HG03460 (cell line): ENCODE data around the gene TGFB3.

ENCODE experiments used
- ATAC-seq: cut with Tn5 transposase; IDR thresholded peaks from one replicate; pipeline ENCODE4 v1.9.1; 2021; ENCODE audit not compliant: unreplicated experiment

TGFB3 gene

GRCh38 chr14:75987201-75987970, 5.6 kb upstream of the TGFB3 start:
- ATAC-seq = no peak

GRCh38 chr14:75986439-75986765, 4.6 kb upstream of the TGFB3 start:
- ATAC-seq = no peak

- peak; percentile 56 for ATAC-seq
These were observed 4.0 kb upstream of the TGFB3 start, which contains the start of gene IFT43 for GRCh38 chr14:75985618-75986438. IFT43 (plus strand) TSS chr14:75985763; CDS start chr14:75985787, 24 bp downstream.

DNA sequence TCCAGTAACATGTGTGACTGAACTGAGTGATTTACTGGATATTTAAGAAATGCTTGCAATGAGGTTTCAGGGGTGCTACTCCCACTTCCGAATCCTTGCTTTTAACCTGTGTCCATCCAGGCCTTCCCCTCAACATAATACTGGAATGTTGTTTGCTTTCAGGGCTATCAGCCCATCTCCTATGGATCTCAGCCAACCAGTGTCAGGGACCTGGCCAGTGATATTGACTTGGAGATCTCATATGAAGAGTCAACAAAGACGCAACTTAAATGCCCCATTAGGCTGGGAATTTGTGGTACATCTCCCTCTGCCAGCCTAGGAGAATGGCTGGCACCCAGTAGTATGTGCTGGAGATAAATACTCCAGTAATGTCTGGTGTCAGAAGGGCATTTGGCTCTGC, 2.9 kb upstream of the TGFB3 start:
- no peak for ATAC-seq

- ATAC-seq = no peak
These were observed 1.2 kb upstream of the TGFB3 start for GRCh38 chr14:75983019-75983358.

DNA sequence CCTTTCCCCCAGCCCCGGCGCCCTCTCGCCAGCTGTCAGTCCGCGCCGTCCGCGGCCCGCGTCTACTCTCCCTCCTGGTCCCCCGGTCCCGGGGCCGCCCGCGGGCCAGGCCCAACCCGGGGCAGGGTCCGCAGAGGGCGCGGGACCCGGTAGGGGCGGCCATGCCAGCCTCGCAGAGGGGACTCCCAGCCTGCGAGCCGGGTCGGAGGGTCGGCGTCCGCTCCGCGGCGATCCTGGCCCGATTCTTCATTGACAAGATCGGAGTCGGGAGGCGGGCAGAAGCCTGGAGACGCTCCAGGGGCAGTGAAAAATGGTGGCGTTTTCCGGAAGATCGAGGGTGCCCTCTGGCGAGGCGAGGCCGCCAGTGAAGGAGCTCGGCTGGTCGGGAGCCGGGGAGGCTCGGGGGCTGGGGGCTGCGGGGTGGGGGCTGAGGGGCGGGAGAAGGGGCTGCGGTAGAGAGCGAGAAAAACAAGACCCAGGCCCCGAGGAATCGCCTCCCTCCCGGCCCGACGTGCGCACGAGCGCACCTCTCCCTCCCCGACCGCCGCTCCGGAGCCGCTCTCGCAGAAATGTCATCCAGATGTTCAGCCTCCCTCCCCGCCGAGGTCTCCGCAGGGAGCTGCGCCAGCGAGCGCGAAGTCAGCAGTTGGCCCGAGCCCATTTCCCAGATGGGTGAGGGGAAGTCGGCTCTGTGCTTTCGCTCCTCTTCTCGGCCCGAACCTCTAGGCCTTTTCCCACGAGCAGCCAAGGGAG, 647 bp upstream of the TGFB3 start:
- ATAC-seq = peak; percentile 47

DNA sequence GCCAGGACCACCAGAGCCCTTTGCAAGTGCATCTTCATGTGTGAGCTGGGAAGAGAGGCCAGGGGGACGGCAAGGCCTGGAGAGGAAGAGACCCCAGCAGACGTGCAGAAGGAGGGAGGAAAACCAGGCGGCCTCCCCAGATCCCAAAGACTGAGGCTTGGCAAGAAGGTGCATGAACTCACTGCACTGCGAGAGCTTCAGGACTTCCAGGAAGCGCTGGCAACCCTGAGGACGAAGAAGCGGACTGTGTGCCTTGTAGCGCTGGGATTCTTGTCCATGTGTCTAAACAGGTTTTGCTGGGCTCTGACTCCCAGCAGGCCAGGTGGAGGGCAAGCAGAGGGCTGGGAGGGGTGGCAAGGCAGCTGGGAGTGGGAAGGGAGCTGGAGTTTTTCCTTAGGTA, 939 bp downstream of the TGFB3 start:
- ATAC-seq = no peak

DNA sequence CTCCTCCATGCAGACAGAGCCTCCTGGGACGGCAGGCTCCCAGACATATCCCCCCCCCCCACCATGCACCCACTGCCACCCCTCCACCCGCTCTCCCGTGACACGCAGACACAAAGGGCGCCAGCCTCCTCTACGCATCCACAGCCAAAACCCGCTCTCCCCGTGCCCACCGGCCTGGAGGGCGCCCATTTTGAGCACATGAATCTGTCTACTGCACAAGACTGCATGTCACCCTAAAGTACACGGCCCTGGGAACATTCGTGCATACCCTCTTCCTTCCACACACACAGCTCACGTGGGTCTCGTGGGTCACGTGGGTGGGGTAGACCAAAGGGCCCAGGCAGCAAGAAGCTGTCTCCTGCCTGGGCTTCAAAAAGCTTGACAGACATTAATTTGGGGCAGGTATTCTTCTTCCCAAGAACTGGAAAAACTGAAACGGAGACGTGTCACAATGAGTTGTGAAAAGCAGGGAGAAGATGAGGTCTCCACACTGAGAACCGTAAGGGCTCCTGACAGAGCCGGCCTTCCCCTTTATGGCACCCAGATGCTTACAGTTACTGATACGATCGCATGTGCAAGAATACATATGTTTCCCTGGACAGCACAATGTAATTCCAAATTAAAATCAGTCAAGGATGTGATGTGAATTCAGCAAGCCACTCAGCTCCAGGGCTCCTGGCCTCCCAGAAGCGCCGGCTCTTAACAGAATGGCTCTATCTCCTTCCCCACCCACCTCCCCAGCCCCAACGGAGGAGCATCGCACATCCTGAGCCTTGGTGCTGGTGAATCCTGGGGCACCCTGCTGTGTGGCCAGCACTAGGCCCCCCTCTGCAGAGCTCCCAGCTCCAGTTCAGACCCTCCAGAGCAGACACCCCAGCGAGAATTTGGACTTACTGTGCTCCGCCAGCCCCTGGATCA, 1.9 kb downstream of the TGFB3 start:
- no peak for ATAC-seq

DNA sequence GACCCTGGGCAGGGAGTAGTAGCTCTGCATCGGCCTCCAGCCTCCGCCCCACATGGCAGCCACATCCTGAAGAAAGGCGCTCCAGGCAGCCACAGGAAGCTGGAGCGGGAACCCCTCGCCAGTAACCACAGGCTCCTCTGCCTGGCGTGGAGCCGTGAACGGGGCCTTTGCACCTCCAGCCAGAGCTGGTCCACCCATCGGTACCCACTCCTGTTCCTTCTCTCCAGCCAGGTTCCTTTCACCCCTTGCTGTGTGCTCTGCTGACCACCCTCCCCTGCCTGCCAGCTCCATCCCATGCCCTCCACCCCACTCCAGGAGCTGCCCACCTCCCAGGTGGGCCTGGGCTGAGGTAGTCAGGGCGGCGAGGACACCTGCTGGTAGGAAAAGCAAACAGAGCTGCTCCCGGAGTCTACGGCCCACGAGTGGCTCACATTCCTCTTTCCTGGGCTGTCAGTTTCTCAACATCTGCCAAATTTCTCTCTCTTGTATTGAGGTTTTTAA, 2.7 kb downstream of the TGFB3 start:
- no peak for ATAC-seq

- no peak for ATAC-seq
These were observed 3.5 kb downstream of the TGFB3 start for GRCh38 chr14:75978249-75978731.

GRCh38 chr14:75977582-75977943, 4.2 kb downstream of the TGFB3 start:
- ATAC-seq = no peak

- ATAC-seq = no peak
These were observed 4.8 kb downstream of the TGFB3 start for GRCh38 chr14:75976826-75977581.

GRCh38 chr14:75972801-75973421, 8.9 kb downstream of the TGFB3 start:
- no peak for ATAC-seq

DNA sequence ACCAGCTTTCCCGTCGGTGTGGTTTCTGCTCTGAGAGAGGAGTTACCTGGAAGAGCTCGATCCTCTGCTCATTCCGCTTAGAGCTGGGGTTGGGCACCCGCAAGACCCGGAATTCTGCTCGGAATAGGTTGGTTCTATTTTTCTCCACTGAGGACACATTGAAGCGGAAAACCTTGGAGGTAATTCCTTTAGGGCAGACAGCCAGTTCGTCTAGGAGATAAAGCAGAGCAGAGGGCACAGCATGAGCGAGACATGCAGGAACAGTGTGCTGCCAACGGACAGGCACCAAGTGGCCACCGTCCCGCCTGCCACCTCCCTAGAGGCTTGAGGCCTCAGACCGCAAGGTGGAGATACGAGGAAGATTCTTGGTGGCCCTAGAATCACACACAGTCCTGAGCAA, 10.3 kb downstream of the TGFB3 start:
- no peak for ATAC-seq

GRCh38 chr14:75970989-75971388, 10.8 kb downstream of the TGFB3 start:
- ATAC-seq = no peak

DNA sequence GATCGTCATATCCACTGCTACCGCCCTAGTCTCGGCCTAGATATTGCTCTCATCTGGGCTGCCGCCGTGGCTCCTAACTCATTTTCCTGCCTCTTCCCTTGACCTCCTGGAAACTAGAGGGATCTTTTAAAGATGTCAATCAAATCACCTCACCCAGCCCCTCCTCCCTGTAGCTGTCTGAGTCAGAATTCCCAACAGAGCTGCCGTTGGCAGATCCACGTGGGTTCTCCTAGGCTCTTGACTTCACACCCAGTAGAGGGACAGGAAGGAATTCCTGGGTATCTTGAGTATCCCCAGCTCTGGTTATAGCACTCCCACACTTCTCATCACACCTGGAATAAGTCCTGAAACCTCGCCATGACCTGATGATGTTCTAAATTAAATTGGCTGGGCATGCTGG, 11.9 kb downstream of the TGFB3 start:
- ATAC-seq = no peak

GRCh38 chr14:75969126-75969525, 12.7 kb downstream of the TGFB3 start:
- ATAC-seq = no peak

GRCh38 chr14:75968456-75968855, 13.3 kb downstream of the TGFB3 start:
- no peak for ATAC-seq

DNA sequence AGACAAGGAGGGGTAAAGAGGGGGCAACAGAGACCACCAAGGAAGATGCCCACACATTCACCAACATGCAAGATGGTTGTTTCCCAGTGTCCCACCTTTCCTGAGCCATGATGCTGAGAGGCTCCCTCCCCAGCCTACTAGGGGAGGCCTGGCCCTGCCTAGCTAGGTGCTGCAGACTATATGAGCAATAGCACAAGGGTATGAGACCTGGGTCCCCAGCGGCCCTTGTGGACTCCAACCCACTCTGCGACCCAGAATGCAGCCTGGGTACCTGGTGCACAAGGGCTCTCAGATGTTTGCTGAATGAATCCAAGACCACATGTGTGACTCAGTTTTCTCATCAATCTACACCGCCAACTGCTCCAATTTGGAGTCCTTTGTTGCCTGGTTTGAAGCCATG, 13.9 kb downstream of the TGFB3 start:
- no peak for ATAC-seq
